Skeletal muscle tissue (tissue), 4 donors: ENCODE measurements around the gene RPUSD1. TPM values are rescaled to one million over a fixed set of nuclear protein-coding genes. Genes with fewer than 3 reads are reported as not detected.

ENCODE experiments used
- H3K27ac ChIP-seq: one replicate; pipeline ENCODE4 v1.7.0; 2013; ENCODE audit warnings: mild to moderate bottlenecking, low read depth, low read length, inconsistent platforms
- H3K27me3 ChIP-seq, 3 donors: one replicate each; pipeline ENCODE4 v1.7.0; 2013; ENCODE audit warnings: low read length in 3 of 3; ENCODE audit not compliant: control insufficient read depth in 3 of 3, insufficient read depth in 3 of 3
- H3K36me3 ChIP-seq, 3 donors: one replicate each; pipeline ENCODE4 v1.7.0; 2013; ENCODE audit warnings: low read length in 3 of 3; ENCODE audit not compliant: control insufficient read depth in 3 of 3, insufficient read depth in 3 of 3
- H3K4me1 ChIP-seq, 3 donors: one replicate each; pipeline ENCODE4 v1.7.0; 2013; ENCODE audit warnings: low read length in 3 of 3, mild to moderate bottlenecking in 3 of 3; ENCODE audit not compliant: control insufficient read depth in 3 of 3, insufficient read depth in 3 of 3
- H3K4me3 ChIP-seq, 3 donors: one replicate each; pipeline ENCODE4 v1.7.0; 2013; ENCODE audit warnings: low read length in 3 of 3
- H3K9ac ChIP-seq, 3 donors: one replicate each; pipeline ENCODE4 v1.7.0; 2013; ENCODE audit warnings: low read length in 3 of 3, mild to moderate bottlenecking in 3 of 3, moderate library complexity in 2 of 3, low read depth in 1 of 3
- H3K9me3 ChIP-seq, 3 donors: one replicate each; pipeline ENCODE4 v1.7.0; 2013; ENCODE audit warnings: low read length in 3 of 3; ENCODE audit not compliant: control insufficient read depth in 3 of 3
- total RNA-seq: library from RNA; depleted of rRNA; stranded (reverse); fragments of >200 nt; gene quantifications from one replicate; pipeline ENCODE4 v1.2.3, GENCODE V29; 2014
- donor health status: Osteomylitis.

RPUSD1 gene
- total RNA-seq, 1 donor from 2014 or later: 8.9 TPM

DNA sequence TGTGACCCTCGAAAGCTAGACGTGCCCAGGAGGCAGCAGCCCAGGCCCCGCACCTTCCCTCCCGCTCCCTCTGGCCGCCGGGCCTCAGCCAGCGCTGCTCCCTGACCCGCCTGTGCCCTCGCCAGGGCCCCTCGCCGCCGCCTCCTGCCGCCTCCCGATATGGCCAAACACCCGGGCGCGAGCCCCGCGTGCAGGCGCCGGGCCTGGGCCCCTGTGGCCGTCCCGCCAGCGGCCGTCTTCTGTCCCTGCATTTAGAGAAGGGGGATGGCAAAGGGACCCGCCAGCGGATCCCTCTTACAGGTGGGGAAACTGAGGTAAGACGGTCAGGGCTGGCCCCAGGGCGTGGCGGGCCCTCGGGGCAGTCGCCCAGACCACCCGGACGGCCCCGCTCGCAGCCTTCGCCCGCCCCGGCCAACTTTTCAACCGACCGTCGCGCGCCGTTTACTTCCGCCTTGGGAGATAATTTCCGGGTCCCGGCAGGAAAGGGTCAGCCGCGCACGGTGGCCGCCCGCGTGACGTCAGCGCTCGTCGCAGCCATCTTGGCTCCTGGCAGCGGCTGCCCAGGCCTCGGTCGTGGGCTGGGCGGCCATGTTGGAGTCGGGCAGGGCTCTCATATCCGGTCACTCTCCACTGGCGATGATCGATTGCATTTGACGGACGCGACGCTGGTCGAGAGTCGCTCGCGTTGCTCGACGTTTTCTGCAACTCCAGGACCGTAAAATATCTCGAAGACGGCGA lies 19.3 kb upstream of the RPUSD1 start:
- Histone ChIP-seq H3K36me3 (no peaks in the 10 kb centered on the region), H3K4me3 (peak overlapping the region; percentile 69 to 79 (median 76)), H3K9ac (peak overlapping the region; percentile 74 to 80 (median 76)), H3K4me1 (peaks cover 4 to 11% (median 6%) of the 10 kb centered on the region in 3 donors), H3K27me3 (peaks cover 33 to 67% (median 47%) of the 10 kb centered on the region in 3 donors), H3K27ac (peak overlapping the region; percentile 66), H3K9me3 (peaks cover 0 to 2% (median 0%) of the 10 kb centered on the region in 3 donors)

DNA sequence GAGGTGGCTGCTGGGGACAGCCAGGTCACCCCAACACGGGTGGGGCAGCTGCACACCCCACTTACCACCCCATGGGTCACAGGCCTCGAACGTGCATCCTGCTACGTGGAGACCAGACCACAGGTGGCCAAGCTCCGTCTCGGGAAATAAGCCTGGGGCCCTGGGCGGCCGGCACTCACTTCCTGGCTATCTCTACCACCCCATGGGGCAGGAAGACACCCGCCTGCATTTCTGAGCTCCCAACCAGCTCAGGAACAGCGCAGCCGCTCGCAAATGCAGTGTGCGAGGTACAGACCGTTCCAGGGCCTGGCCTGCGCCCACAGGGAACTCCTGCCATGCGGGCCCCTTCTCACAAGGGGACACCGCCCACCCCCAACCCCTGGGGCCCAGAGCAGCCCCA lies 17.3 kb upstream of the RPUSD1 start:
- Histone ChIP-seq H3K27me3 (peaks cover 40 to 69% (median 50%) of the 10 kb centered on the region in 3 donors), H3K9me3 (no peaks in the 10 kb centered on the region), H3K4me1 (peaks cover 4 to 11% (median 6%) of the 10 kb centered on the region in 3 donors)

DNA sequence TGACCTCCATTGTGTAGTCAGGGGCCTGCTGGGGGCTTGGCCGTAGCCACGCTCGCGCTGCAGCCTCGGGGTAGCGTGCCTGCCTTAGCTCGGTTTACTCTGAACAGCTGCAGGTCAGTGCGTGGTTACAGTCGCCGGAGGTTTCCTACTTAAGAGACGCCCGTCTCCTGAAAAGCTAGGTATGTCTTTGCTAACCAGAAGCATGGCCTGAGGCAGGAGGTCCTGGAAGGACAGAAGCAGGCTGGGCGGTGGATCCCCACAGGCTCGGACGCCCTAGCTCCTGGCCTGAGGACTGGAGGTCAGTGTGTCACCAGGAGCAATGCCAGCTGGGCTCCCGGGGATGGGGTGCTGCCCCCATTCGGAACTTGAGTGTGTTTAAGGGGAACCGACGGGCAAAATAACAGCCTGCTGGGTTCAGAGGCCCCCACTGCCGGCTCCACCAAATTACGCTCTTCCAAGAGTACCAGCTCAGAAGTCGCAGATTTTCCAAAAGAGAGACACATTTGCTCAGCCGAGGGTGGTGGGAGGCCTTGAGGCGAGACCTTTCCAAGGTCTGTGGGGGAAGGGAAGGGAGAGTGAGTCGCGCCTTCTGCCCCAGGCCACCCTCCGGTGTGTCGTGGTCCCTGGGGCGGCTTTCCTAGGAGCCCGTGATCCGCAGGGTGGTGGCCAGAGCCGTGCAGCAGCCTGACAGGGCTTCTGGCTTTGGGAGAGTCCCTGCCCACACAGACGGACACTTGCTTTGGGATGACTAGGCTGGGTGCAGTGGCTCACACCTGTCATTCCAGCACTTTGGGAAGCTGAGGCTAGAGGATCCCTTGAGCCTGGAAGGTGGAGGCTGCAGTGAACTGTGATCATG lies 16.2 kb upstream of the RPUSD1 start:
- Histone ChIP-seq H3K9ac (no peak overlapping the region), H3K4me3 (no peak overlapping the region), H3K36me3 (no peaks in the 10 kb centered on the region), H3K27me3 (peaks cover 36 to 73% (median 47%) of the 10 kb centered on the region in 3 donors), H3K27ac (no peak overlapping the region), H3K9me3 (no peaks in the 10 kb centered on the region), H3K4me1 (peaks cover 4 to 11% (median 6%) of the 10 kb centered on the region in 3 donors)

More for the DNA sequence above, 17.3 kb upstream of the RPUSD1 start:
- Histone ChIP-seq H3K27ac (no peak overlapping the region), H3K36me3 (no peaks in the 10 kb centered on the region), H3K9ac (no peak overlapping the region), H3K4me3 (no peak overlapping the region)

DNA sequence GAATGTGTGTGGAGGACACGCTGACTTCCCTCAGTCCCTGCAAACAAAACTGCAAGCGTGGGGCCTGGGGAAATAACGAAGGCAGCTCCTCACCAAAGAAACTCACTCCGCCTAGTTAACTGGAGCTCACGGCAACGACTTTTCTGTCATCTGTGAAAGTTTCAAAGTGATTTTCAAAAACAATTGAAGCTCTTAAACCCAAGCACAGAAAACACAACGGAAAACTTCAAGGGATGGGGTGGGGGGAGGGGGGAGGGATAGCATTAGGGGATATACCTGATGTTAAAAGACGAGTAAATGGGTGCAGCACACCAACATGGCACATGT lies 15.5 kb upstream of the RPUSD1 start:
- no peaks in the 10 kb centered on the region for H3K36me3 ChIP-seq
- H3K4me1 ChIP-seq: peaks cover 4 to 10% (median 6%) of the 10 kb centered on the region in 3 donors
- H3K9ac ChIP-seq: no peak overlapping the region
- peaks cover 40 to 76% (median 51%) of the 10 kb centered on the region in 3 donors for H3K27me3 ChIP-seq
- no peak overlapping the region for H3K27ac ChIP-seq
- no peaks in the 10 kb centered on the region for H3K9me3 ChIP-seq
- H3K4me3 ChIP-seq: no peak overlapping the region

DNA sequence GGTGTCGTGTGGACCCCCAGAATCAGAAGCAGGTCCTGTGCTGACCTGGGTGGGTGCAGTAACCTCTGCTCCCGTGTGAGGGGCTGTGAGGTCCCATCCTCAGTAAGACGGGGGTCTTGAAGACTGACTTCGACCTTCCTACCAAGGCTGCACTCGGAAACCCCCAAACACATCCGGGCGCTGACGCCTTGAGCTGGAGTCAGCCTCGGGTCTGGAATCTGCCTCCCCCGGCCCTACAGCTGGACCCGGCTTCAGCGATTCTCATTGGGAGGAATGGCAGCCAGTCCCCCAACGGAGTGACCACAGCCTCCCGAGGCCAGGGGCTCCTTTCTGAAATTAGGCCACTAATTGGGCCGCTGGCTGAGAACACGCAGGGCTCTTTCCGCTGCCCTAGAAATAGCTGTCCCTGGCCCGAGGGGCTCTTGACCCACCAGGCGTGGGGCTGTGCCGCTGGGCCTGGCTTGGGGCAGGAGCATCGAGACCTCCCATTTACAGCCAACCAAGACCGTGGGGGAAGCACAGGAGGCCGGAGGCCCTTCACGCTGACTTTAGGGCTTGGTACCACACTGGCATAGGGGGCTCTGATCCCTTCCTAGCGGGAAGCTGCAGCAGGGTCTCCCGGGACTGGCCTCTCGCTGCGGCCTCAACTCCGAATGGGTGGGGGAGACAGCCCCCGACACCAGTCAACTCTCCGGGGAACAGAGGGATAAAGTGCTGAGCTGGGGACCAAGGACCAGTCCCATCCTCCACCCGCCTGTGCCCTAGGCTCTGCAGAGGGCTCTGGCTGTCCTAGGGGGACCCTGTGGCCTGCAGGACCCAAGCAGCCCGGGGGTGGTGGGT lies 15.0 kb upstream of the RPUSD1 start:
- no peaks in the 10 kb centered on the region for H3K36me3 ChIP-seq
- peaks cover 3 to 6% (median 4%) of the 10 kb centered on the region in 3 donors for H3K4me1 ChIP-seq
- no peak overlapping the region for H3K4me3 ChIP-seq
- no peak overlapping the region for H3K9ac ChIP-seq
- H3K27ac ChIP-seq: no peak overlapping the region
- H3K9me3 ChIP-seq: no peaks in the 10 kb centered on the region
- peaks cover 44 to 74% (median 46%) of the 10 kb centered on the region in 3 donors for H3K27me3 ChIP-seq

DNA sequence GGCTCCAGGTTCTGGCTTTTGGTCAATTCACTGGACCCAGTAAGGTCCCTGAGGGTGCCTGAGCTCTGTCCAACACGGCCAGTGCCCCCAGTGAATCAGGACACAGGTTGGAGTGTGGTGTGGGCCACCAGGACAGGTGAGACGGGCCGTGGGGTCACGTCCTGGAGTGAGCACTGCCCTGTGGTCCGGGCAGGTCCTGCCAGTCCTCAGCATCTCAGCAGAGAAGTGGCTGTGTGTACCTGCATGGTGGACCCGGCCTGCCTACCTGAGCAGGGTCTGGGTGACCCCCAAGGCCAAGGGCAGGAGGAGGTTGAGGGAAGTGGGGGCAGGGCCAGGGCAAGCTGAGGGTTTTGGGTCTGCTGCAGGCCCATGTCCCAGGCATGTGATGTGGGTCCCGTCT lies 14.3 kb upstream of the RPUSD1 start:
- Histone ChIP-seq H3K9me3 (no peaks in the 10 kb centered on the region), H3K4me1 (peaks cover 0 to 3% (median 0%) of the 10 kb centered on the region in 3 donors), H3K27ac (no peak overlapping the region), H3K36me3 (no peaks in the 10 kb centered on the region), H3K9ac (no peak overlapping the region), H3K4me3 (no peak overlapping the region), H3K27me3 (peaks cover 46 to 70% (median 48%) of the 10 kb centered on the region in 3 donors)

DNA sequence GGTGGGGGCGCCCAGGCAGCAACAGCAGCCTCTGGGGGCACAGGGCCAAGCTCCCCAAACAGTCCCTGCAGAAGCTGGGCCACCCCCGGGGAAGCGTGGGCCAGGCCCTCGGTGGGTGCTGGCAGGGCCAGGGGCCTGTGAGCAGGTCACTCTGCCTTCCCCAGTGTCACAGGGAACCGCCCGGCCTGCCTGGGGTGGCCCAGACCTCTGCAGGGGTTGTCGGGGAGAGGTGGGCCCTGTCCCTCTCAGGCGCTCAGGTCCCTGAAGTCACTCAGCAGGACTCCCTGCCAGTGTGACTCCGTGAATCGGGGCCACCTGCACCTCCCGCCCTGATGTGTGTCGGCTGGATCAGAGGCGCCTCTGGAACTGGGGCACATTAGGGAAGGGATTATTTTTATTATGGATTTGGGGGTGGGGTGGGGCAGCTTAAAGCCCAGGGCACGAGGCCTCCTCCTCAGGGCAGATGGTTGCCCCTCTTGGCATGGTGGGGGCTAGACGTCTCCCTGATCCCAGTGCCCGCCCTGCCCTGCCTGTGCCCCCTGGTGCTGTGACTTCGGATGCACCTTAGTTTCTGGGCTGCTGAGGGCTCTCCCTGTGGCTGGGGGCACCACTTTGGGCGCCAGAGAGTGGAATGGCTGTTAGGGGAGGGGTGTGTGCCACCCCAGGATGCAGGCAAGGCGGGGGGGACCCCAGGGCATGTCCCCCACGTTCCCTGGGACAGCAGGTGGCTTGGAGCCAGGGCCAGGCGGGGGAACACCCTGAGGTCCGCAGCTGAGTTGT lies 13.6 kb upstream of the RPUSD1 start:
- Histone ChIP-seq H3K27me3 (peaks cover 43 to 75% (median 51%) of the 10 kb centered on the region in 3 donors), H3K9ac (no peak overlapping the region), H3K9me3 (no peaks in the 10 kb centered on the region), H3K4me3 (no peak overlapping the region), H3K27ac (no peak overlapping the region), H3K4me1 (no peaks in the 10 kb centered on the region), H3K36me3 (no peaks in the 10 kb centered on the region)

DNA sequence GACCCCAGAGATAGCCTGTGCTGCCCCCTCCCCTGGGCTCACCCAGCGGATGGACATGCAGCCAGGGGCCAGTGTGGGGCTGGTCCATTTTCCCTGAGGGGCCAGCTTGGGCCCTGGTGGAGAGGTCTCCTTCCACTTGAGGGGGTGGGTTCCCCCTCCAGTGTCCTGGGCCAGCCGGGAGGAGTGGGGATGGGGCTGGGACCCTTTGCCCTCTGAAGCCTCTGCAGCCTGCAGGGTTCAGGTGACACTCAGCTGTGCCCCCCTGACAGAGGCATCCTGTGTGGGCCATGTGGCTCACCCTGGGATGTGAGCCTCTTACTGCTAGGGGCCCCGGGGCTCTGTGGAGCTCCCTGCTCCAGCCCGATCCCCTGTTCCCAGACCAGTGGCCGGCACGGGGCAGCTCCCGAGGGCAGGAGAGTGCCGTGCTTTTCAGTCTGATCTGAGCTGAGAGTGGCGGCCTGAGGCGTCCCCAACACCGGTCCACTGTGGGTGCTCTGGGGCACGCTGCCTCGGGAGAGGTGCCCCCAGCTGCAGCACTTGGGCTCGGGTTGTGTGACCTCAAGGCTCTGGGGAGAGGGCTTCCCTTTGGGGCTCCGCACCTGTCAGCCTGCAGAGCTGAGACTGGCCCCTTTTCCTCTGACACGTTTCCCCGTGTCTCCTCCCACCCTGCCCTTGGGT lies 12.8 kb upstream of the RPUSD1 start:
- no peaks in the 10 kb centered on the region for H3K9me3 ChIP-seq
- no peak overlapping the region for H3K4me3 ChIP-seq
- H3K36me3 ChIP-seq: no peaks in the 10 kb centered on the region
- H3K4me1 ChIP-seq: no peaks in the 10 kb centered on the region
- no peak overlapping the region for H3K27ac ChIP-seq
- no peak overlapping the region for H3K9ac ChIP-seq
- peaks cover 43 to 74% (median 51%) of the 10 kb centered on the region in 3 donors for H3K27me3 ChIP-seq
